Measurements from ENCODE around the gene PAM. TPM values are rescaled to one million over a fixed set of nuclear protein-coding genes. Genes with fewer than 3 reads are reported as not detected.
"Not testable (repeated sequence)": the region's sequence is repeated elsewhere in the genome, so short reads cannot be mapped to it uniquely, and the experiment has no call there.

Gene PAM
- total RNA-seq, 1 experiment from 2014 or later = 400 TPM

DNA sequence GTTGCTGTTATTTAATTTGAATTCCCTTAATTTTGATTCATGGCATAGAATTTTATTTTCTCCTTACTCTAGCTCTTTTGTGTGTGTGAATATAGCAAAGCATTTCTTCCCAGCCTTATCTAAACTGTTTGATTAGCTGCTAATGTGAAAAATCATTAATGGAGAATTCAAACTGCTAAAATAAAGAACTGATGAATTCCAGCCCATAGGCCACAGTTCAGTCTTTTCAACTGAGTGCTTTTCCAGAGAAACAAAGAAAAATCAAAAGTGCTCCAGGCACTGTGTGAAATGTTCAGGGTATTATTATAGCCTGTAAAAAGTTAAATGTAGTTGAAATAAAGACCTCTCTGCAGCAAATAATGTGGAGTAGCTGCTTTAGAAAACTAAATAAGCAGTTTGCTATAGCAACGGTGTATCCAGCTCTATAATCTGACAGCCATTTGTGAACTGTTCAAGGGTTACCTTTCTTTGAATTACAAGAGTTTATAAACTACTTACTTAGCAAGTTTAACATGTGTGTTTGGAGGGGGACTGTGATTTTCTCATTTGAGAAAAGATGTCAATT is 241.0 kb downstream of the PAM start:
- DNase-seq (ENCODE audit: low read depth) = no peak

DNA sequence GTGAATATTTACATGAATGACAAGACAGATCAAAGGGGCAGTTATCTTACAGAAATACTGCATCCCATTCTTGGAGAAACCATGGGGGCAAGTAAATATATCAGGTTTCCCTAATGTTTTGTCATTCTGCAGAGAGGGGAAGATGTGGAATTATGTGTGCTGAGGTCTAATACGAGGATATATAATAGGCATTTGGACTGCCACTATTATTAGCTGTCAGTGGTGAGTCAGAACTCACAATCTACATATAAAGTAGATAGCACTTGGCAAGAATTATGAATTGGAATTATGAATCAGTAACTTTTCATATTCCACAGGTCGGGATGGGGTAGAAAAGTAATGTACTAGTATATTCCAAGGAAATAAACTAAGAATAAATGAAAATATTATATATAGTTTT is 243.1 kb downstream of the PAM start:
- DNase-seq (ENCODE audit: low read depth) = no peak

DNA sequence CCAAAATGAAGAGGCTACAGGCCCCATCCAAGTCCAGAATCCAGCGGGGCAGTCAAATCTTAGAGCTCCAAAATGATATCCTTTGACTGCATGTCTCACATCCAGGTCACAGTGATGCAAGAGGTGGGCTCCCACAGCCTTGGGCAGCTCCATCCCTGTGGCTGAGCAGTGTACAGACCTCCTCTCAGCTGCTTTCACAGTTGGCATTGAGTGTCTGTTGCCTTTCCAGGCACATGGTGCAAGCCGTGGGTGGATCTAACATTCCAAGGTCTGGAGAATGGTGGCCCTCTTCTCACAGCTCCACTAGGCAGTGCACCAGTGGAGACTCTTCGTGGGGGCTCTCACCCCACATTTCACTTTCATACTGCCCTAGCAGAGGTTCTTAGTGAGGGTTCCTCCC is 244.1 kb downstream of the PAM start:
- no peak for DNase-seq (ENCODE audit: low read depth)

DNA sequence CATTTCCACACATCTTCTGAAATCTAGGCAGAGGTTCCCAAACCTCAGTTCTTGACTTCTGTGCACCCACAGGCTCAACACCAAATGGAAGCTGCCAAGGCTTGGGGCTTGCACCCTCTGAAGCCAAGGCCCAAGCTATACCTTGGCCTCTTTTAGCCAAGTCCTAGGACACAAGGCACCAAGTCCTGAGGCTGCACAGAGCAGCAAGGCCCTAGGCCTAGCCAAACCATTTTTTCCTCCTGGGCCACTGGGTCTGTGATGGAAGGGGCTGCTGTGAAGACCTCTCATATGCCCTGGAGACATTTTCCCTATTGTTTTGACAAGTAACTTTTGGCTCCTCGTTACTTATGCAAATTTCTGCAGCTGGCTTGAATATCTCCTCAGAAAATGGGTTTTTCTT is 244.5 kb downstream of the PAM start:
- not testable (repeated sequence) for DNase-seq (ENCODE audit: low read depth)

DNA sequence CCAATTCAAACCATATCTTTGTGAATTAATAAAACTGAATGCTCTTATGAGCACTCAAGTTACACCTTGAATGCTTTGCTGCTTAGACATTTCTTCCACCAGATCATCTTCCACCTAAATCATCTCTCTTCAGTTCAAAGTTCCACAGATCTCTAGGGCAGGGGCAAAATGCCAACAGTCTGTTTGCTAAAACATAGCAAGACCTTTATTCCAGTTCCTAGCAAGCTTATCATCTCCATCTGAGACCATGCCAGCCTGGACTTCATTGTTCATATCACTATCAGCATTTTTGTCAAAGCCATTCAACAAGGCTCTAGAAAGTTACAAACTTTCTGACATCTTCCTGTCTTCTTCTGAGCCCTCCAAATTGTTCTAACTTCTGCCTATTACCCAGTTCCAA is 245.0 kb downstream of the PAM start:
- no peak for DNase-seq (ENCODE audit: low read depth)

DNA sequence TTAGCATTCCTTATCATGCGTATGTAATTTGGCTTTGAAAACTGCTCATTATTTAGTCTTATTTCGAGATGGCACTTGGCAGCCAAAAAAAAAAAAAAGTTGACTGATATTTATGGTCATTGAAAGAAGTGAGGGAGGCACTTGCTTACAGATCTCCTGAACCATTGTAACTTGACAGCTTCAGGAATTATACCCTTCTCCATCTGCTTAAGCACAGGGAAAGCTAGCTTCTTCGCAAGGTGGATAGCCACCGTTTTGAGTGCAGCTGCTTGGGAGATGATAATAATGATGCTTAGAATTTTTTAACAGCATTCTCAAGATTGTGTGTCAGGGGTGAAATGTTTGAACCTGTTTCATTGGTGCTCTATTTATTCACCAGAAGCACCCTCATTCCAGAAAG is 248.8 kb downstream of the PAM start:
- no peak for DNase-seq (ENCODE audit: low read depth)

DNA sequence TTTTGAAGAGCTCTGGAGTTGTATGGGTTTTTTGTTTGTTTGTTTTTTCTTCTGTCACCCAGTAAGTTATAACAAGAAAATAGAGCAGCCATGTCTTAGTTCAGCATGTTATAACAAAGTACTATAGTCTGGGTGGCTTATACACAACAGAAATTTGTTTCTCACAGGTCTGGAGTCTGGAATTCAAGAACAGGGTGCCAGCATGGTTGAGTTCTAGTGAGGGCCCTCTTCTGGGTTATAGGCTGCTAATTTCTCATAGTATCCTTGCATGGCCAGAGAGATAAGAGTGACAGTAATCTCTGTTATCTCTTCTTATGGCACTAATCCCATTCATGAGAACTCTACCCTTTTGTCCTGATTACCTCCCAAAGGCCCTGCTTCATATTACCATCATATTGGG is 250.2 kb downstream of the PAM start:
- DNase-seq (ENCODE audit: low read depth) = no peak

DNA sequence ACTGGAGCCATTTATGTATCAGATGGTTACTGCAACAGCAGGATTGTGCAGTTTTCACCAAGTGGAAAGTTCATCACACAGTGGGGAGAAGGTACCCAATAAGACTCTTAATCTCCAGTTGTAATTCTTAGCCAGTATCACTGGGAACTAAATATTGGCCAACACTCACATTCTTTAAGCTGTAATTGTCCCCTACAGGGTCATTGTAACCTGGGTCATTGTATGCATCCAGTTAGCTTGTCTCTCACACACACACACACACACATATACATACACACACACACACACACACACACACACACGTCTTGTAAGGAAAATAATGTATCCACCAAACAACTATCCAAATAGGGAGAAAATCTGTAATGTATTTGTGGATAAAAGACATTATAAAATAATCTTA is 251.8 kb downstream of the PAM start:
- no peak for DNase-seq (ENCODE audit: low read depth)

DNA sequence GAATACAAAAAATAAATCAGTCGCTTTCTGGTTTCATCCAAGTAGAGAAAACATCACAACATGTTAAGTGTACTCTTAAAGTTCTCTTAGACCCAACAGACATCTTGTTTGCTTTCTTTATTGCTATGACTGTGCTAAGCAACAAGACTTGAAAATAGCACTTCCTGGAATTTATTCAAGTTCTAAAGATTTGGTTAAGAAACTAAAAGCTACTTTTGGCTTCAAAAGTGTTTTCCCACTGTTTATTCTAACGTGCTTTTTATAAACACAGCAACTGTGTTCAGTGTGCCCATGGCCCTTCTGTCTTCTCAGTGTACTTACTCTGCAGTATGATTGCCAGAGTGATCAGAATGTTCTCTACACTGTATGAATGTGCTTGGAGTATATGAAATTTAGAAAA is 255.1 kb downstream of the PAM start:
- no peak for DNase-seq (ENCODE audit: low read depth)

DNA sequence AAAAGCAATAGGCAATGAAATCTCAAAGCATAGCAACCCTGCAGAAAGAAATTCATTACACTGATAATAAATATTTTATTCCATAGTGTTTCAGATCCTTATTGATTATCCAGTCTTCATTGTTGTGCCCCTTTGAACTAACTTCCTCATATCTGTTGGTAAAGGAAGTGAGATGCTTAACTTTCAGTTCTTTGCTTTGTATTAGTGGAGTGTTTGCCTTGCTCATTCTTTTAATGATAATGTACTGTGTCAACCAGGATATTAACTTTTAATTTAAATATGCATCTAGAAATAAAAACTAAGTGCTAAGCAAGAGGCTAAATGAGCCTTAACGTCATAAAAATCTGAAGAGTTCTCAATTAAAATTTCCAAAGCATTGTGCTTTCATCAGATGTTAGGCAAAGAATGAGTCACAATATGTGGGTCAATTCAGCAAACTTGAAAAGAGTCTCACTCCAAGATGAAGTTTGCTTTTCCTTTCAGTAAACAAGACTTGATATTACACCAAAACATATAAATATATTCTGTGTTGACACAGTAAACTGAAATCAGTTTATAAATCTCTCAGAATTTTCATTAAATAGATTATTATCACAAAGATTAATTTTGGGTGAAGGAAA is 258.9 kb downstream of the PAM start:
- no peak for DNase-seq (ENCODE audit: low read depth)

DNA sequence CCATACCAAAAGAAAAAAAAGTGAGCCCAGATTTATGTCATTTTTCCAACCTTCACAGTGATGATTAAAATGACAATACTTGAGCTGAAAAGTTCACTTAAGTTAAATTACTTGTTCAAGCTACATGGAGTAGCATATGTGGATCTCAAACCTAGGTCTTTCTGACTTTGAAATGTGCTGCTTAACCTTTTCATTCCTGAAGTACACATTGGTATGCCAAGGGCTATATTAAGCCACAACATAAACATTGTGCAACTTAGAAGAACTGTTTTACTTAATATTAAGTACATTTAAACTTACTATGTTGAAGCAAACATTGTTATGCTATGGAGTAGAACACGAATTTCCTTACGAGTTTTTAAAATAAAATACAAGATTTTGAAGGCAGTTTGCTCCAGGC is 259.9 kb downstream of the PAM start:
- DNase-seq (ENCODE audit: low read depth) = no peak

DNA sequence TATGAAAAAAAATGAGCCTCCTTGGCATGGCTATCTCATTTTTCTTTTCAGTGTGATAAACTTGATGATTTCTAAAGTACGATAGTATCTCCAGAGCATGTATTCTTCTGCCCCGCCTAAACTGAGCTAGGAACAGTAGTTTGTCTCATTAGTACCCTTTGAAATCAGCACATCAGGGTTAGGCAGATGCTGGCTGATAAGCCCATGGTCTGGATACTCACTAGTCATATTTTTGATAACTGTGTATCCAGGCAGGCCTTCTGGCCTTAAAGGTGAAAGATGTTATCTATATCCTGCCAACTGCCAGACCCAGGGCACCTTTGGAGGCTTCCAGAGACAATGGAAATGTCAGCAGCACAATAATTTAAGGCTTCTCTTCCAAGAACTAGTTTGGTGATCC is 261.1 kb downstream of the PAM start:
- DNase-seq (ENCODE audit: low read depth) = no peak

DNA sequence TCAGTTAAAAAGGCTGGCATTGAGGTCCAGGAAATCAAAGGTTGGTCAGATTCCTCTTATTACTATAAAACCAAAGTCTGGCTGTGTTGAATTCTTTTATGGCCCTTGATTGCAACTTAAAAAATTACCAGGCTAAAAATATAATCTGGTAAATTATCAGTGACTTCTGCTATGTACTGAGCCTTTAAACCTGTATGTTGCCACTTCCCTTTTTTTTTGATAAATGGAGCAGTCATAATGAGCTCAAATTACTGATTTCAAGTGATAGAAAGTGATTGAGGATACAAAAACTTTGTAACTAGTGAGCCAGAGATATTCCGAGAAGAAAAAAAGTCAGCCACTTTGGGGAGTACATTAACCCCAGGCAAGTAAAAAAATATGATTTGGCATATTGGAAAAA is 264.7 kb downstream of the PAM start:
- DNase-seq (ENCODE audit: low read depth) = no peak

DNA sequence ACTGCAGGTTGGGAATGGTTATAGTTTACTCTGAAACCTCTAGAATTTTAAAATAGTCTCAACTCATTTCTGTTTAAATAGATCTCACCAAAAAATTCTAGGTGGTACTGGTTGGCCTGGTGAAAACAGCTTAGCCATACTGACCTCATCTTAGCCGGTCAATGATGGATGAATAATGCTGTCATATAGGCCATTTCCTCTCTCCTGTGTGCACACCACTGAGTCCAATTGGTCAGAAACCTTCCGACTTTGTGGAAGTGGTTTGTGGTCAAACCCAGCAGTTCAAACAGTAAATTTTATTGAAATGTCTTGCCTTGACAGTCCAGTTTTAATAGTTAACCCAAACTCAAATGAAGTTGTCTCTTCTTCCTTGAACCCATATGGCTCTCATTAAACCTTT is 266.2 kb downstream of the PAM start:
- peak; percentile 65 for DNase-seq (ENCODE audit: low read depth)

DNA sequence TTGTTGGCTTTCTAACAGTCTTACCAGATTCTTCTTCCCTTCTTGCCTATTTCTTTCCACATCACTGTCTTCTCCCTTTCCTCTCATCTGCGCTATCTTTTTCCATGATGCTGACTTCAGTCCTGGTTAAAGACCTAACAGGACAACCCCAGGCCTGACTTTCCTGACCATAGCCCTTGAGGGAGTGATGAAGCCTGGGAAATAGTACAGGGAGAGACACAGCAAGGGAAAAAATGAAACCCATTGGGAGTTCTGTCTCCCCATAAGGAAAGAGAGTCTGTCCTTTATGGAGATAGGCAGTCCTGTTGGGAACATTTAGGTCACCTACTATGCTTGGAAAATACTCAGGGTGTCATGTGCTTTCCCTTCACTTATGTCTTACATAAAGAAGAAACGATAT is 272.2 kb downstream of the PAM start:
- no peak for DNase-seq (ENCODE audit: low read depth)

DNA sequence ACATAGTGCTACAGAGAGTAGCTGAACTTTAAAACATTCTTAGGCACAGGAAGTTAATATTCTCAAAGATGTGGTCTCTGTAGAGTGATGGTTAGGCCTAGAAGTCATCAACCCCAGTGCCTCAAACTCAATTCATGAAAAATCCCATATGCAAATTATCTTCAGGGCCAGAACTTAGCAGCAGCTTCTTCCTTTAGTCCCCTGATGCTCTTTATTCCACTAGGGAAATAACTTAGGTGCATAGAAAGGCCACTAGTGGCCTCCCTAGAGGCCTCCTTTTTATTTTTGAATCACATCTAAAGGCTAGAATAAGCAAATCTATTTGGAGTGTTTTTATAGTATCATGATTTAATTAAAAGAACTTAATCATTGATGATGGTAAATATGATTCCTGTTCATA is 276.5 kb downstream of the PAM start:
- no peak for DNase-seq (ENCODE audit: low read depth)

DNA sequence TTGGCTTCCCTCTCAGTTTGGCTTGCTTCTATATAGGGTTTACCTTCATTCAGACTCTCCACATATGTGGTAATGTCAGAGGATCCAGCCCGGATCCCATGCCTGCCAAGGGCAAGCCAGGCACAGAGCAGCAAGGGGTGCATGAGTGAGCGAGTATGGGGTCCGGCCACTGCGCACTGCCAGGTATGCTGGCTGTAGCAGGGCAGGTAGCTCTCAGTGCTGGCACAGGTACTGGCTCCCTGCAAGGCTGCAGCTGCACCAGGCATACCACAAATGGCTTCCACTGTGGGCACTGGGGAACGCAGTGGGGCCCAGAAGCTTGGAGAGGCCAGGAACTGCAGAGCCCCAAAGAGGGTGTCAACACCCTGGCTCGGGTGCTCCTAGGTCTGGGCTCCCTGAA is 278.6 kb downstream of the PAM start:
- DNase-seq (ENCODE audit: low read depth) = no peak

DNA sequence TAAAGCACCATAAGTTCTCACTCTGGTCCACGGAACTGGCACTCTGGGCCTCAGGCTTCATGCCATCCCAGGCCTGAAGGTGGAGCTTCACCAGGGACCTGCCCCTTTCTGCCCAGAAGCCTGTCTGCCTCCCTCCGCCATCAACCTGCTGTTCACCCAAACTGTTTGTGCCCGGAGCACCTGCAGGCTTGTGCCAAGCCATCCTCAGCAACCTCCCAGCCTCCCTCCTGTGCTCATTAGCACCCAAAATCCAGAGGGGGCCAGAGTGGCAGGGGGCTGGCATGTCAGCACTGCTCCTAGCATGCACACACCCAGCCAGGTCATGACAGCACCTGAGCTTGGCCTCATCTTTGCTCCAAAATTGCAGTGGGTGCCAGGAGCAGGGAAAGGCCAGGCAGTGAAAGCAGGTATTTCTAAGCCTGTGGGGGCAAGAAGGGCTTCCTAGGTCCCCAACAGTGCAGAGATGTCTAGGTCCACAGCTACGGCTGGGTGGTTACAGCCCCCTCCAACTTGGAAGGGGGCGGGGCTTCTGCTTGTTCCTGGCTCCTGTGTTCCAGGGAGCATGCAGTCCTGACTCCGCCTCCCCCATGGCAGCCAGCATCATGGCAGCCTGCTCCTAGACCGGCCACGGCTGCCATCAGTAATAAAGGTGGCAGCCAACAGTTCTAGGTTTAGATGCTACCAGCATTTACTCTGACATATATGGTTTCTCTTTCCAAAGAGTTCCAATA is 279.7 kb downstream of the PAM start:
- DNase-seq (ENCODE audit: low read depth) = no peak

DNA sequence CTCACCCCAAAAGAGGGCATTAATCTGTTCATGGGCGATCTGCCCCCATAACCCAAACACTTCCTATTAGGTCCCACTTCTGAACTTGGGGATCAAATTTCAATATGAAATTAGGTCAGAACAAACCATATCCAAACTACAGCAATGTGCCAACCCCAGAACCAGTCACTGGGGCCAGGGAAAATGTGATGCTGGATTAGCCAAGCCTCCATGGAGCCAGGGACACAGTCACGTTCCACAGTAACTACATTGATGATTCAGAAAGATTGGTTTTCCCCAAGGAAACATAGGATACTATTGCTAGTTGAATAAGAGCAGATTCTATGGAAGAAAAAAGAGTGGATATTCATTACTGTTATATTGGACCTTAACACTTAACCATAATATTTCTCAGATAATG is 280.6 kb downstream of the PAM start:
- DNase-seq (ENCODE audit: low read depth) = peak; percentile 37

DNA sequence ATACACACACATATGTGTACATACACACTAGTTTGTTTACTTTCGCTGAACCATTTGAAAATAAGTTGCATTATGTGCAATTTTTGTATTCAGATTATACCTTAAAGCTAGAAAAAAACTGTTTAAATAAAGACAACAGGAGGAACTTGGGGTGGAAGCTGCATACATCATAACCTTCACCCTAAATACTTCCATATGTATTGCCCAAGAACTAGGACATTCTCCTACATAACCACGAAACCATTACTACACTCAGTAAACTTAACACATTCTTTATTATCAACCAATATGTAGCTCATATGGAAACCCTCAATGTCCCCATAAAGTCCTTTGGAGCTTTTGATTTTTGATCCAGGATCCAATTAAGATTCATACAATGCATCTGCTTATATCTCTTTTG is 281.5 kb downstream of the PAM start:
- no peak for DNase-seq (ENCODE audit: low read depth)

DNA sequence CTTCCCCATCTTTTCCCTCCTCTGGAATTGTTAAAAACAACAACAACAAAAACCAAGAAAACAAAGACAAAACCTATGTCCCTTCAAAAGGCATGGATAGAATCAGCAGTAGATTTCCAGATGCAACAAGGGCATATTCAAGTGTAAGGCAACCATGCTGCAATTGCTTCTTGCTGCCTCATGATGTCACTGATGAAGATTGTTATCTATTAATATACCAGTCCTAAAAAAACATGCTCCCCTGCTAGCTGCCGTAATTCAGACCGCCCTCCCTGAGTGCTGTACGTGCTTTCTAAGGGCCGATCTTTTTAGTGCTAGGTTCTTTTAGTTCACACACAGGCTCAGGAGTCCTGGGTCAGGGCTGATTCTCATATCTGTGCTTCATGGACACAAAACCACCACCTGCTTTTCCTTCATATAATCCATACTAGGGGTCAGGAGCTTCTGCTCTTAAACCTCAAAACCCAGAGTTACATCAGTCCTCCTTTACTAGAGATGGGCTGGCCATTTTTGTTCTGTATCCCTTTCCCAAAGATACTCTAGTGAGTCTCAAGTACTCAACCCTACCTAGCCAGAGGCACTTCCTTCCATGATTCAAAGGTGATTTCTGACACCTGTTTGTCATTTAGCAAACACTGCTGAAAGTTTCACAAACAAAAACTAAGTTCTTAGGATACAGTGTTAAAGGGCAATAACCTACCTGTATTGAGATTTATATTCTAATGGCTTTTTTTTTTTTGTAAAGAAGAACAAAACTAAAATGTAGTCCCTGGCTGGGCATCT is 282.8 kb downstream of the PAM start:
- no peak for DNase-seq (ENCODE audit: low read depth)

DNA sequence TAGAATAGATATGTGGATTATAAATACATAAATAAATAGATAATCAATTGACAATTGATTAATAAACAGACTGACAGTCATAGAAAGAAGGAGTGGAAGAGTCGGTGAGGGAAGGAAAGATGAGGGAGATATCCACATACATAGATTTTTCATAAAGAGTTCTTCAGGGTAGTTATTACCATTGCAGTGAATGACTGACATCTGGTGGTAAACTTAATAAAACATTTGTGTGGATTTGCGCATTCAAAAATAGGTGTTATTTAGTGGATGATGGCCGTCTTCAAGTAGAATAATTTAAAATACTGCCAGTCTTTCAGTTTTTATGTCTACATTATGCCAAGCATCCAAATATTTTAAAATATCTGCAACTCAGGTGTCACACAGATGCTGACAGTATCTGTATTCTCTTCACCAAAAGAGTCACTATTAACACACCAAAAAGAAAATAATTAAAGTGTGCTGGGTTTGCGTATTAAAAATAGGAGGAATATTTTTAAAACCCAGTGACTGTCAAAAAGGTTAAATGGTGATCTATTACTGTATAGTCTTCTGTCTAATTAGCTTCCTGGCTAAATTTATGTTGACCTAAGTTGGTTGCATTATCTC is 286.1 kb downstream of the PAM start:
- DNase-seq (ENCODE audit: low read depth) = peak; percentile 55
